Inferior parietal cortex (tissue), 1 donor: ENCODE measurements around the gene NOL3.

Experiments used
- DNase-seq: peaks from one replicate; pipeline ENCODE4 v3.0.0-alpha.2; 2016; ENCODE audit errors: extremely low spot score

NOL3 gene

DNA sequence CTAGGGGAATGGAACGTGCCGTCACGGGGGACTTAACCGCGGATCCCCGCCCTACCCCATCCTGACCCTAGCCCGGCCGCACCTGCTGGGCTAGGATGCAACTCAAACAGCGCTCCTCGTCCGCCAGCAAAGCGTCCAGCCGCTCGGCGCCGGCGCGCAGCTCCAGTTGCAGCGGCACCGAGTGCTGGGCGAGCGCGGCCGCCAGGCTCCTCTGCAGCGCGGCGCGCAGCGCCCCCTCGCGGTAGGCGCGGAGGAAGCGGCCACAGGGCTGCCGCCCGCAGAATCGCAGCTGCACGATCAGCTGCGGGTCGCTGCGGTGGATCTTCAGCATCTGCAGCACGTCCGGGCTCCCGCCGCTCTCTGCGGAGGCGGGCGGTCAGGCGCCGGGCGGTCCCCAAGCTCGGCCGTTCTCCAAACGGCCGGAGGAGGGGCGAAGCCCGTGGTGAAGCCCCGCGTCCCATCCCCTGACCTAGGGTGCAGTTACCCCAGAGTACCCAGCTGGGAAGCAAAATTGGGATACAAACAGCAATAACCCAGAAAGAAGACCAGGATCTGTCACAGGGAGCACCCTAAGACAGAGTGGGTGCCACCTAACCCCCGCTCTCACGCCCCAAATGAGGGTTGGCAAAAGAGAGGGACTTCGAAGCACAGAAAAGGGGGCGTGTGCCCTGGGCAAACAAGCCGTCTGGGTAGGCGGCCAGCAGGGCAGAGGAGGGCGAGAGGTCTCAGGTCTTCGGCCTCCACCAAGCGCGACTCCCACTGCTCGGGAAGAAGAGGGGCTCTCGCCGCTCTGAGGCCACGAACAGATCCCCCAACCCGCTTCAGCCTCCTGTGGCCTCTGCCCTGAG lies 14.8 kb upstream of the NOL3 start:
- DNase-seq: peak; percentile 79

GRCh38 chr16:67156143-67156844 lies 14.0 kb upstream of the NOL3 start:
- no peak for DNase-seq

- no peak for DNase-seq
Observed at GRCh38 chr16:67157106-67157748, 13.1 kb upstream of the NOL3 start.

GRCh38 chr16:67157892-67158635 lies 12.3 kb upstream of the NOL3 start:
- DNase-seq: no peak

GRCh38 chr16:67158637-67159600 lies 11.4 kb upstream of the NOL3 start:
- no peak for DNase-seq

- DNase-seq: no peak
Observed at GRCh38 chr16:67161595-67162058, 8.7 kb upstream of the NOL3 start.

DNA sequence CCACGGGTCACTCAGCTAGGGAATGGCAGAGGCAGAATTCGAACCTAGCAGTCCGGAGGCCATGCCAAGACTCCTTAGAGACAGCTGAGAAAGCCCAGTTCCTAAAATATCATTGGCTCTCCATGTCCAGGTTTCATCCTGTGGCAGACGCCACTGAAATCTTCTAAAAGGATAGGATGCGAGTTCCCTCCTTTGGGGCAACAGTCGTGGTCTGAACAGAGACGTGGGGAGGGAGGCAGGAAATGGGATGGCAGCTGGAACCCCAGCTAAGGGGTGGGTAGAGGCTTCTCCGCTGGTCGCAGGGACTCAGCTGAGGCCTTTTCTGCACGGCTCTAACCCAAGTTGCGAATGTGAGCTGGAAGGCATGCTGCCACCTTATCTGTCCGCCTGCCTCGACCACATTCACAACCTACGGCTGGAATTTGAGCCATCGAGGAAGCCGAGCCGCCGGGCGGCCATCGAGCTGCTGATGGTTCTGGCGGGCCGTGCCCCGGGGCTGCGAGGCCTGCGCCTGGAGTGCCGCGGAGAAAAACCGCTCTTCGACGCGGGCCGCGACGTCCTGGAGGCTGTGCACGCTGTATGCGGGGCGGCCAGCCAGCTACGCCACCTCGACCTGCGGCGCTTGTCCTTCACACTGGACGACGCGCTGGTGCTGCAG lies 7.7 kb upstream of the NOL3 start:
- DNase-seq: no peak

GRCh38 chr16:67163164-67163998 lies 7.0 kb upstream of the NOL3 start:
- peak; percentile 81 for DNase-seq

DNA sequence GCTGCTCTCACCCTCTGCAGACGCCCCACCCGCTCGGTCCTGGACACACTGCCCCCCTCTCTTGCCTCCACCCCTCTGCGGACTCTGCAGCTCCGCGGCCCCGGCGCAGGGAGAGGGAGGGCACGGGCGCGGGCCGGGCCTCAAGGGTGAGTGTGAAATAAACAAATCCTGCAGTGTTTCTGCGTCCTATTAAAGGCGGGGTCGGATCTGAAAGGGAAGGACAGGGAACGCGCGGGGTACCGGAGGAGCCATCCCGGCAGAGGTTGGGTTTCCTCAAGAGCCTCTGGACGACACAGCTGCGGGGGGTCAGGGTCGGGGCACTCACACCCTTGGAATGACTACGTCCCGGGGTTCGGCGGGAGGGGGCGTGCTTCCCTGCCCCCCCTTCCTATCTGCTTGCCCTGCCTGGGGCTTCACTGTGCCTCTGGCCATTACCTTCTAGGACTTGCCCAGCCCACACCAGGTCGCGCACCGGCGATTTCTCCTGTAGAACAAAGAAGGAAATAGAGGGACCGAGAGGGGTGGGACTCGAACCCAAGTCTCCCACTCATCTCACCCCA lies 6.3 kb upstream of the NOL3 start:
- no peak for DNase-seq

GRCh38 chr16:67164599-67165061 lies 5.7 kb upstream of the NOL3 start, which contains the start of gene HSF4:
TSS of gene HSF4 (plus strand) at chr16:67164745. CDS start at chr16:67164812, 67 bp downstream.
- no peak for DNase-seq

DNA sequence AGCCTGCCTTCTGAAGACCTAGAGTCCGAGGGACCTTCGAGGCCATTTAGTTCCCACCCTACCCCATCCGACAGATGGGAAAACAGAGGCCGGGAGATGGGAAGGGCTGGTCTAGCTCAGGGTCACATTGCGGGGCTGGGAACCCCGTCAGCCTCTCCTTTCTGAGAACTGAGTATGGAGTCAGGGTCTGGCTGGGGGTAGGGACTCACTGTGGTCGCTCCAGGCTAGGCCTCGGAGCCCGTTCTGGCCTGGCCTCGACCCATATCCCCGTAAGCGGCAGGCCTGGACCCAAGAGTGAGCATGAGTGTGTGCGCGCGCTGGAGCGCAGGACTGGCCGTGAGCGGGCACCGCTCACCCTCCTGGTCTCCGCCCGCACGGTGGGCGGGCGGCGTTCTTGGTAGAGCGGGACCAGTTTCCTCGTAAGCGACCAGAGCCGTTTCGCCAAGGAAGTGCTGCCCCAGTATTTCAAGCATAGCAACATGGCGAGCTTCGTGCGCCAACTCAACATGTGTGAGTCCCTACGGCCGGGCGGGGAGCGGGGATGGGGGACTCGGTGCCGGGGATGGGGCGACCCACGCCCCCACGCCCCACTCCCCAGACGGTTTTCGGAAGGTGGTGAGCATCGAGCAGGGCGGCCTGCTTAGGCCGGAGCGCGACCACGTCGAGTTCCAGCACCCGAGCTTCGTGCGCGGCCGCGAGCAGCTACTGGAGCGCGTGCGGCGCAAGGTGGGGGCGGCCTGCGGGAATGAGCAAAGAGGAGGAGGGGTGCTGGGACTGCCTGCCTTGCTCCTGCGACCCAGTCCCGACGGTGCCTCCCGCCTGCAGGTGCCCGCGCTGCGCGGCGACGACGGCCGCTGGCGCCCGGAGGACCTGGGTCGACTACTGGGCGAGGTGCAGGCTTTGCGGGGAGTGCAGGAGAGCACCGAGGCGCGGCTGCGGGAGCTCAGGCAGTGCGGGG lies 4.9 kb upstream of the NOL3 start:
- no peak for DNase-seq

GRCh38 chr16:67166110-67166547 lies 4.2 kb upstream of the NOL3 start:
- DNase-seq: no peak

GRCh38 chr16:67166598-67167168 lies 3.7 kb upstream of the NOL3 start:
- DNase-seq: no peak

GRCh38 chr16:67167588-67167987 lies 2.8 kb upstream of the NOL3 start:
- DNase-seq: no peak

GRCh38 chr16:67169011-67169451 lies 1.3 kb upstream of the NOL3 start:
- no peak for DNase-seq

DNA sequence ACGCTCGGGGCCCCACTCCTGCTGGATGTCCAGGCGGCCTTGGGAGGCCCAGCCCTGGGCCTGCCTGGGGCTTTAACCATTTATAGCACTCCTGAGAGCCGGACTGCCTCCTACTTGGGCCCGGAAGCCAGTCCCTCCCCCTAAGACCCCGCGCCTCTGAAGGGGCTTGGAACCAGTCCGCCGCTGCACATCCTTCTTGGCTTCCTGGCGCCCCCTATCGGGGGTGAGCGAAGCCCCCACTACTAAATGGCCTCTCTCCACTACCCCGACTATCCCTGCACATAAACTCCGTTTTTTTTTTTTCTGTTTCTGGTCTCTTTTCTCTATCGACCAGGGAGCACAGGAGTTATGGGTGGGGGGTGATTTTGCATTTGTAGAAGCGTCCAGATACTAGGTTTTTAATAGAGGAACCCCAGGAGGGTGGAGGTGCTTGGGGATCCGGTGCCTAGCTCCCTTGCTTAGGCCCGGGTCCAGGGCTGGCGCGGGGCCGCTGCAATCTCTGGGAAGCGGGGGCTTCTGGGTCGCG lies 633 bp upstream of the NOL3 start:
- no peak for DNase-seq
